HG02642 (cell line): ENCODE data around the gene C1QL1.

Source experiments
- ATAC-seq: cut with Tn5 transposase; IDR thresholded peaks from one replicate; pipeline ENCODE4 v1.9.1; 2021; ENCODE audit warnings: mild to moderate bottlenecking; ENCODE audit not compliant: unreplicated experiment, poor library complexity

The C1QL1 gene

GRCh38 chr17:44968225-44969143 is at the start of gene C1QL1:
TSS of gene C1QL1 (minus strand) at chr17:44968303. CDS start at chr17:44968048, 255 bp downstream.
- peak; percentile 89 for ATAC-seq

- ATAC-seq: no peak
Measured at GRCh38 chr17:45016823-45017222, 48.7 kb upstream of the C1QL1 start.

GRCh38 chr17:45016237-45016636 is 48.1 kb upstream of the C1QL1 start:
- ATAC-seq: no peak

GRCh38 chr17:45013021-45013997 is 45.2 kb upstream of the C1QL1 start:
- no peak for ATAC-seq

GRCh38 chr17:45011767-45012166 is 43.7 kb upstream of the C1QL1 start:
- no peak for ATAC-seq

GRCh38 chr17:45009676-45010467 is 41.8 kb upstream of the C1QL1 start:
- ATAC-seq: no peak

- no peak for ATAC-seq
Measured at GRCh38 chr17:45008216-45008615, 40.1 kb upstream of the C1QL1 start.

- ATAC-seq: no peak
Measured at GRCh38 chr17:45006927-45007461, 38.9 kb upstream of the C1QL1 start.

- ATAC-seq: no peak
Measured at GRCh38 chr17:45005700-45006099, 37.6 kb upstream of the C1QL1 start.

GRCh38 chr17:45004388-45004787 is 36.3 kb upstream of the C1QL1 start:
- no peak for ATAC-seq

- no peak for ATAC-seq
Measured at GRCh38 chr17:45003877-45004276, 35.8 kb upstream of the C1QL1 start.

GRCh38 chr17:45001310-45001709 is 33.2 kb upstream of the C1QL1 start:
- no peak for ATAC-seq

- no peak for ATAC-seq
Measured at GRCh38 chr17:44999433-44999832, 31.3 kb upstream of the C1QL1 start.

GRCh38 chr17:44998646-44999045 is 30.5 kb upstream of the C1QL1 start:
- ATAC-seq: no peak

- ATAC-seq: no peak
Measured at GRCh38 chr17:44997733-44998520, 29.8 kb upstream of the C1QL1 start.

- no peak for ATAC-seq
Measured at GRCh38 chr17:44996304-44996703, 28.2 kb upstream of the C1QL1 start.

GRCh38 chr17:44995436-44996001 is 27.4 kb upstream of the C1QL1 start:
- no peak for ATAC-seq

GRCh38 chr17:44992242-44992939 is 24.3 kb upstream of the C1QL1 start:
- no peak for ATAC-seq
